ENCODE results near the gene ACACB.

The ACACB gene

GRCh38 chr12:109193896-109194295 is 77.5 kb downstream of the ACACB start:
- Histone ChIP-seq H2AFZ (ENCODE audit: low read depth, low read length) (no peak overlapping the region), H3K79me2 (ENCODE audit: insufficient read depth, low read length) (no peaks in the 10 kb centered on the region), H3K4me3 (ENCODE audit: low read depth in 1 of 2, low read length in 2 of 2) (no peak overlapping the region), H3K9me3 (ENCODE audit: insufficient read depth, low read length, severe bottlenecking) (no peaks in the 10 kb centered on the region), H3K36me3 (ENCODE audit: insufficient read depth, low read length) (no peaks in the 10 kb centered on the region), H3K27me3 (ENCODE audit: insufficient read depth, low read length, poor library complexity) (no peaks in the 10 kb centered on the region), H3K4me1 (ENCODE audit: insufficient read depth, low read length) (no peaks in the 10 kb centered on the region), H3K9ac (ENCODE audit: low read depth, low read length) (no peak overlapping the region), H3K4me2 (ENCODE audit: insufficient read depth, low read length) (no peak overlapping the region), H4K20me1 (ENCODE audit: insufficient read depth, low read length) (no peaks in the 10 kb centered on the region), H3K27ac (ENCODE audit: low read length) (no peak overlapping the region)
- no peak for TF ChIP-seq EZH2 (IDR thresholded peaks at IDR 0.05; ENCODE audit: borderline replicate concordance, low read depth, low read length, severe bottlenecking)
- TF ChIP-seq, protein P1, sequence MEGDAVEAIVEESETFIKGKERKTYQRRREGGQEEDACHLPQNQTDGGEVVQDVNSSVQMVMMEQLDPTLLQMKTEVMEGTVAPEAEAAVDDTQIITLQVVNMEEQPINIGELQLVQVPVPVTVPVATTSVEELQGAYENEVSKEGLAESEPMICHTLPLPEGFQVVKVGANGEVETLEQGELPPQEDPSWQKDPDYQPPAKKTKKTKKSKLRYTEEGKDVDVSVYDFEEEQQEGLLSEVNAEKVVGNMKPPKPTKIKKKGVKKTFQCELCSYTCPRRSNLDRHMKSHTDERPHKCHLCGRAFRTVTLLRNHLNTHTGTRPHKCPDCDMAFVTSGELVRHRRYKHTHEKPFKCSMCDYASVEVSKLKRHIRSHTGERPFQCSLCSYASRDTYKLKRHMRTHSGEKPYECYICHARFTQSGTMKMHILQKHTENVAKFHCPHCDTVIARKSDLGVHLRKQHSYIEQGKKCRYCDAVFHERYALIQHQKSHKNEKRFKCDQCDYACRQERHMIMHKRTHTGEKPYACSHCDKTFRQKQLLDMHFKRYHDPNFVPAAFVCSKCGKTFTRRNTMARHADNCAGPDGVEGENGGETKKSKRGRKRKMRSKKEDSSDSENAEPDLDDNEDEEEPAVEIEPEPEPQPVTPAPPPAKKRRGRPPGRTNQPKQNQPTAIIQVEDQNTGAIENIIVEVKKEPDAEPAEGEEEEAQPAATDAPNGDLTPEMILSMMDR (IDR thresholded peaks at IDR 0.05; ENCODE audit: borderline replicate concordance, extremely low read depth, low read length, poor library complexity, severe bottlenecking): no peak
- ATAC-seq (ENCODE audit: insufficient read depth, low read depth) (no peak), DNase-seq (no peak)

DNA sequence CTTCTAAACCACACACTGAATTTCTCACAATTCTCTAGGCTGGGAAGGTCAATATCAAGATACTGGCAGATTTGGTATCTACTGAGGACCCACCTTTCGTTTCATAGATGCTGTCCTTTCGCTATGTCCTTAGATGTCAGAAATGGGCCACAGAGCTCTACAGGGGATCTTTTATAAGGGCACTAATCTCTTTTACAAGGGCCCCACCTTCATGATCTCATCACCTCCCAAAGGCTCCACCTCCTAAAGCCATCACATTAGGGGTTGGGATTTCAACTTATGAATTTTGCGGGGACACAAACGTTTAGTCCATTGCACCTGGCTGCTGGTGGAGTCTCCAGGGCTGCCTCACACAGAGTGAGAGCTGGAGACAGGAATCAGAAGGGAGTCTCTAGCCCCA is 79.9 kb downstream of the ACACB start:
- DNase-seq (no peak), ATAC-seq (ENCODE audit: insufficient read depth, low read depth) (no peak)
- TF ChIP-seq EZH2 (IDR thresholded peaks at IDR 0.05; ENCODE audit: borderline replicate concordance, low read depth, low read length, severe bottlenecking): no peak
- TF ChIP-seq, protein P1 (IDR thresholded peaks at IDR 0.05; ENCODE audit: borderline replicate concordance, extremely low read depth, low read length, poor library complexity, severe bottlenecking): no peak
- no peak overlapping the region for H3K4me2 ChIP-seq (ENCODE audit: insufficient read depth, low read length)
- no peak overlapping the region for H3K27ac ChIP-seq (ENCODE audit: low read length)
- H3K9ac ChIP-seq (ENCODE audit: low read depth, low read length): no peak overlapping the region
- H3K27me3 ChIP-seq (ENCODE audit: insufficient read depth, low read length, poor library complexity): no peaks in the 10 kb centered on the region
- H3K36me3 ChIP-seq (ENCODE audit: insufficient read depth, low read length): no peaks in the 10 kb centered on the region
- no peaks in the 10 kb centered on the region for H3K4me1 ChIP-seq (ENCODE audit: insufficient read depth, low read length)
- no peaks in the 10 kb centered on the region for H4K20me1 ChIP-seq (ENCODE audit: insufficient read depth, low read length)
- H3K9me3 ChIP-seq (ENCODE audit: insufficient read depth, low read length, severe bottlenecking): no peaks in the 10 kb centered on the region
- no peak overlapping the region for H3K4me3 ChIP-seq (ENCODE audit: low read depth in 1 of 2, low read length in 2 of 2)
- H2AFZ ChIP-seq (ENCODE audit: low read depth, low read length): no peak overlapping the region
- H3K79me2 ChIP-seq (ENCODE audit: insufficient read depth, low read length): no peaks in the 10 kb centered on the region

GRCh38 chr12:109197327-109197726 is 80.9 kb downstream of the ACACB start:
- no peaks in the 10 kb centered on the region for H3K9me3 ChIP-seq (ENCODE audit: insufficient read depth, low read length, severe bottlenecking)
- H3K27ac ChIP-seq (ENCODE audit: low read length): no peak overlapping the region
- H3K4me1 ChIP-seq (ENCODE audit: insufficient read depth, low read length): no peaks in the 10 kb centered on the region
- H3K27me3 ChIP-seq (ENCODE audit: insufficient read depth, low read length, poor library complexity): no peaks in the 10 kb centered on the region
- no peaks in the 10 kb centered on the region for H3K79me2 ChIP-seq (ENCODE audit: insufficient read depth, low read length)
- H3K4me3 ChIP-seq (ENCODE audit: low read depth in 1 of 2, low read length in 2 of 2): no peak overlapping the region
- no peak overlapping the region for H2AFZ ChIP-seq (ENCODE audit: low read depth, low read length)
- no peaks in the 10 kb centered on the region for H4K20me1 ChIP-seq (ENCODE audit: insufficient read depth, low read length)
- H3K9ac ChIP-seq (ENCODE audit: low read depth, low read length): no peak overlapping the region
- no peak overlapping the region for H3K4me2 ChIP-seq (ENCODE audit: insufficient read depth, low read length)
- ATAC-seq (ENCODE audit: insufficient read depth, low read depth) (no peak), DNase-seq (no peak)
- TF ChIP-seq, protein P1 (IDR thresholded peaks at IDR 0.05; ENCODE audit: borderline replicate concordance, extremely low read depth, low read length, poor library complexity, severe bottlenecking): no peak
- TF ChIP-seq EZH2 (IDR thresholded peaks at IDR 0.05; ENCODE audit: borderline replicate concordance, low read depth, low read length, severe bottlenecking): no peak
- no peaks in the 10 kb centered on the region for H3K36me3 ChIP-seq (ENCODE audit: insufficient read depth, low read length)

GRCh38 chr12:109199324-109199723 is 82.9 kb downstream of the ACACB start:
- Histone ChIP-seq H3K4me1 (ENCODE audit: insufficient read depth, low read length) (no peaks in the 10 kb centered on the region), H3K27me3 (ENCODE audit: insufficient read depth, low read length, poor library complexity) (no peaks in the 10 kb centered on the region), H2AFZ (ENCODE audit: low read depth, low read length) (no peak overlapping the region), H4K20me1 (ENCODE audit: insufficient read depth, low read length) (no peaks in the 10 kb centered on the region), H3K9me3 (ENCODE audit: insufficient read depth, low read length, severe bottlenecking) (no peaks in the 10 kb centered on the region), H3K9ac (ENCODE audit: low read depth, low read length) (no peak overlapping the region), H3K36me3 (ENCODE audit: insufficient read depth, low read length) (no peaks in the 10 kb centered on the region), H3K4me2 (ENCODE audit: insufficient read depth, low read length) (no peak overlapping the region), H3K4me3 (ENCODE audit: low read depth in 1 of 2, low read length in 2 of 2) (no peak overlapping the region), H3K79me2 (ENCODE audit: insufficient read depth, low read length) (no peaks in the 10 kb centered on the region), H3K27ac (ENCODE audit: low read length) (no peak overlapping the region)
- TF ChIP-seq, protein P1 (IDR thresholded peaks at IDR 0.05; ENCODE audit: borderline replicate concordance, extremely low read depth, low read length, poor library complexity, severe bottlenecking): no peak
- no peak for TF ChIP-seq EZH2 (IDR thresholded peaks at IDR 0.05; ENCODE audit: borderline replicate concordance, low read depth, low read length, severe bottlenecking)
- ATAC-seq (ENCODE audit: insufficient read depth, low read depth): no peak
- no peak for DNase-seq

All from DND-41 (cell line).